GM12891 (cell line): ENCODE data around the gene FUBP3.

Experiments used
- SPI1 ChIP-seq: IDR thresholded peaks from 2 replicates; pipeline ENCODE4 v1.6.1; 2011; ENCODE audit warnings: low read depth, low read length, control low read depth
- TAF1 ChIP-seq: IDR thresholded peaks from 2 replicates; pipeline ENCODE4 v1.6.1; 2011; ENCODE audit warnings: low read depth, low read length, control low read depth

- TF ChIP-seq SPI1: no peak
- no peak for TF ChIP-seq TAF1
Observed at GRCh38 chr9:130630506-130631330, 51.3 kb downstream of the FUBP3 start.
